Right cardiac atrium (tissue), 5 donors: ENCODE data around the gene SLC16A3. TPM values are rescaled to one million over a fixed set of nuclear protein-coding genes. Genes with fewer than 3 reads are reported as not detected.
A peak's percentile ranks its signal among the peaks of the same experiment; 100 is the strongest.

ENCODE experiments used
- ATAC-seq, 2 donors: fragments of 200-7000 bp; cut with Tn5 transposase; one replicate each; pipeline versions ENCODE4 v1.8.0 to v1.9.1; 2020; ENCODE audit warnings: moderate library complexity in 2 of 2, mild to moderate bottlenecking in 1 of 2
- DNase-seq, 3 donors: peaks; one replicate each; pipeline ENCODE4 v3.0.0-alpha.2; 2020
- H3K27ac ChIP-seq: one replicate; pipeline ENCODE4 v1.5.1; 2013; ENCODE audit warnings: mild to moderate bottlenecking, low read length, control low read depth, moderate library complexity
- H3K27me3 ChIP-seq: one replicate; pipeline ENCODE4 v1.6.1; 2013; ENCODE audit not compliant: control insufficient read depth, insufficient read depth
- H3K4me1 ChIP-seq: one replicate; pipeline ENCODE4 v1.6.1; 2013; ENCODE audit warnings: low read length; ENCODE audit not compliant: control insufficient read depth, insufficient read depth
- H3K4me3 ChIP-seq: one replicate; pipeline ENCODE4 v1.5.1; 2013; ENCODE audit warnings: low read length, control low read depth
- H3K9me3 ChIP-seq: one replicate; pipeline ENCODE4 v1.6.1; 2013; ENCODE audit warnings: low read length; ENCODE audit not compliant: control insufficient read depth
- whole genome bisulfite sequencing: extraction: QIAGEN DNeasy Blood & Tissue Kit; methylation state at CpG from one replicate; pipeline ENCODE4 v1.1.7; 2013; 5-methylcytosine and 5-hydroxymethylcytosine counted together
- intact Hi-C, 4 donors: fragments of 100-400 bp; cut with DNase I; formaldehyde crosslinking; loops; one replicate each; pipeline versions ENCODE4 v1.11.0 to v1.14.0; 2022 to 2023
- polyA plus RNA-seq: library from polyadenylated mRNA; stranded (reverse); fragments of 200-250 nt; gene quantifications from one replicate; pipeline ENCODE4 v1.2.3, GENCODE V29; 2013
- total RNA-seq, 4 donors: library from RNA; stranded (reverse); fragmentation: NEBNext Ultra II Directional; extraction: Animal tissue kit (Norgen Biotek cat#: 25700); gene quantifications; one replicate each; pipeline ENCODE4 v1.2.1, GENCODE V29; 2021
- donor health status: healthy with polysubstance abuse.
- donor health status: DM: no; HTN: yes; CAD: no.
- donor health status: DM: no; HTN: no; CAD: no.
- donor health status: DM: no; HTN: yes; CAD: no; lungs with severe emphysema.
- donor health status: DM: yes; HTN: yes; CAD: no.

Gene SLC16A3
- total and polyA plus RNA-seq, 5 donors: 13.6 to 23.7 (median 18.8) TPM

GRCh38 chr17:82244413-82245133 is 15.7 kb downstream of the SLC16A3 start:
- DNase-seq (peak in 2 of 3 donors; percentile 61 to 67), ATAC-seq (no peak)
- intact Hi-C loops: no loop called here
- no peak overlapping the region for H3K27ac ChIP-seq
- 71% methylated on average over 39 of the region's 39 CpGs for WGBS
- no peaks in the 10 kb centered on the region for H3K9me3 ChIP-seq
- H3K4me3 ChIP-seq: no peak overlapping the region
- H3K27me3 ChIP-seq: no peaks in the 10 kb centered on the region
- peaks cover 30% of the 10 kb centered on the region for H3K4me1 ChIP-seq

- DNase-seq (peak in 2 of 3 donors; percentile 49 to 64), ATAC-seq (no peak)
- Histone ChIP-seq H3K9me3 (no peaks in the 10 kb centered on the region), H3K27me3 (no peaks in the 10 kb centered on the region), H3K4me1 (peaks cover 30% of the 10 kb centered on the region), H3K4me3 (no peak overlapping the region), H3K27ac (no peak overlapping the region)
- WGBS: 82% methylated on average over 47 of the region's 47 CpGs
- intact Hi-C loops: no loop called here
Measured at GRCh38 chr17:82245134-82246039, 16.5 kb downstream of the SLC16A3 start.

GRCh38 chr17:82246040-82246364 is 17.2 kb downstream of the SLC16A3 start:
- Histone ChIP-seq H3K9me3 (no peaks in the 10 kb centered on the region), H3K27ac (no peak overlapping the region), H3K4me3 (no peak overlapping the region), H3K27me3 (no peaks in the 10 kb centered on the region), H3K4me1 (peaks cover 27% of the 10 kb centered on the region)
- WGBS: 97% methylated on average over 5 of the region's 5 CpGs
- no peak for ATAC-seq
- intact Hi-C loops: no loop called here
- peak in 1 of 3 donors; percentile 45 for DNase-seq

GRCh38 chr17:82246365-82247181 is 17.7 kb downstream of the SLC16A3 start:
- intact Hi-C loops: no loop called here
- H3K27me3 ChIP-seq: no peaks in the 10 kb centered on the region
- 39% methylated on average over 27 of the region's 27 CpGs for WGBS
- peaks cover 22% of the 10 kb centered on the region for H3K4me1 ChIP-seq
- no peaks in the 10 kb centered on the region for H3K9me3 ChIP-seq
- DNase-seq (peak; percentile 77 to 87 (median 80)), ATAC-seq (peak; percentile 10 to 50)
- peak overlapping the region; percentile 32 for H3K27ac ChIP-seq
- H3K4me3 ChIP-seq: no peak overlapping the region

DNA sequence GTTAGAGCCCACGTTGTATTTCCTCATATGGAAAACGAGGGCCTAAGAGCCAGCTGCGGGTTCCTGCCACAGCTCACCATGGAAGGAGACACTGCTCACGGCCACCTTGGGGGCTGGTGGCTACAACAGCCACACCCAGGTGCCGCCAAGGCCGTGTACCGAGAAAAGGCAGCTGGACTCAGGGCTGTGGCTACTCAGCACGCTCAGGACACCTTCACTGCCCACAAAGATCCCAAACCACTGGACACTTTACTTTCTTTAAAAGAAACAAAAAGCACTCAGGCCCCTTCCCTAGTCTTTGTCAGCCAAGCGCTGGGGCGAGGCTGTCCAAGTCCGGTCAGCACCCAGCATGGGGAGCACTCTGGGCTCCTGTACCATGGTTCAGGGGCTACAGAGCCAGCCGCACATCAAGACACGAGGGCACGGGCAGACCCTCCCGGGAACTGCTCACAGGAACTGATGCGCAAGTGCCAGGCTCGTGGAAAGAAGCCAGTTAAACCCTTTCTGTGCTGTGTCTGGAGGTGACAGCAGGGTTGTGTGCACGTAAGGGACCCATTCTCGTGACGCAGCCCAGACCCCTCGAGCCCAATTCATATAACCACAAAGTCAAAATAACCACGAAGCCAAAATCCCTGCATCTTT is 18.5 kb downstream of the SLC16A3 start:
- Histone ChIP-seq H3K27ac (peak overlapping the region; percentile 32), H3K27me3 (no peaks in the 10 kb centered on the region), H3K9me3 (no peaks in the 10 kb centered on the region), H3K4me3 (no peak overlapping the region), H3K4me1 (peaks cover 18% of the 10 kb centered on the region)
- DNase-seq (peak in 2 of 3 donors; percentile 35 to 40), ATAC-seq (no peak)
- intact Hi-C loops: no loop called here
- WGBS: 53% methylated on average over 22 of the region's 22 CpGs

DNA sequence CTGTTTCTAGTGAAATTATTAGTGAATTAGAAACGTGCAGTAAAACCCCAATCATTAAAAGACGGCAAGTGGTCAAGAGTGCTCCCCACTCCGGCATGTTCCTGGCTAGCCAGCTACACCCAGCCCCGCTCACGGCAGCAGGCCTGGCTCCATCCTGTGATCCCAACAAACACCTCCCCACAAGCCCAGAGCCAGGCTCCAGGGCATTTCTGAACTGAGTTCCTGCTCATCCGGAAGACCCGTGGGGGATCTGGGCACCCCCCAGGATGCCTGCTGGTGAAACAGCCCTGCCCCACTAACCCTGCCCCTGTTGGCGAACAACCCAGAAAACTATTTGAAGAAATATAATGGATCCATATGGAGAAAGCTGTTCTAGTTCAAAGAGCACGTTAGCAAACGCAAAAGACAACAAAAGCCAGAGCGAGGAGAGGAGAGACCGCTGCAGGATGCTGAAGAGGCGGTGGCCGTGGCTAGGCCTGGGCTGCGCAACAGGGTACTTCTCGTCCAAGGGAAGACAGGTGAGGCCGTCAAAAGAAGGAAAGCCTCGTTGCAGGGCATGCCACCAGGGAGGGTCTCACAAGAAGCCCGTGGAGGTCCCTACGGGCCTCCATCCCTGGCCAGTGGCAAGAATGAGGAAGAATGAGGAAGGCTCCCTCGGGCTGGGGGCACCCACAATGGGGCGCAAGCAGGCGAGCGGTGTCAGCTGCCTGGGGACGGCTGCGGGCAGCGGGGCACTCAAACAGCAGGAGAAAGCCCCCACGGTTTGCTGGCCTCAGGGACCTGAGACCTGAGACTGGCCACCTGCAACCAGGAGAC is 19.2 kb downstream of the SLC16A3 start:
- intact Hi-C loops: no loop called here
- ATAC-seq (no peak), DNase-seq (peak in 2 of 3 donors; percentile 30 to 37)
- no peak overlapping the region for H3K27ac ChIP-seq
- no peak overlapping the region for H3K4me3 ChIP-seq
- peaks cover 13% of the 10 kb centered on the region for H3K4me1 ChIP-seq
- H3K9me3 ChIP-seq: no peaks in the 10 kb centered on the region
- WGBS: 86% methylated on average over 28 of the region's 28 CpGs
- no peaks in the 10 kb centered on the region for H3K27me3 ChIP-seq

GRCh38 chr17:82248815-82249674 is 20.2 kb downstream of the SLC16A3 start:
- ATAC-seq (no peak), DNase-seq (peak; percentile 18 to 74 (median 60))
- Histone ChIP-seq H3K27ac (no peak overlapping the region), H3K27me3 (no peaks in the 10 kb centered on the region), H3K4me1 (peaks cover 10% of the 10 kb centered on the region), H3K9me3 (no peaks in the 10 kb centered on the region), H3K4me3 (no peak overlapping the region)
- 91% methylated on average over 54 of the region's 54 CpGs for WGBS
- intact Hi-C loops: no loop called here

- Histone ChIP-seq H3K4me1 (peaks cover 10% of the 10 kb centered on the region), H3K27ac (no peak overlapping the region), H3K4me3 (no peak overlapping the region), H3K27me3 (no peaks in the 10 kb centered on the region), H3K9me3 (no peaks in the 10 kb centered on the region)
- intact Hi-C loops: no loop called here
- 87% methylated on average over 33 of the region's 33 CpGs for WGBS
- DNase-seq: peak; percentile 11 to 57 (median 45)
- ATAC-seq: no peak
Measured at GRCh38 chr17:82249896-82250581, 21.2 kb downstream of the SLC16A3 start.
